NCI-H1694 (cell line): ENCODE data around the gene CT45A5.
"Not testable (repeated sequence)": the region's sequence is repeated elsewhere in the genome, so short reads cannot be mapped to it uniquely, and the experiment has no call there.

ENCODE experiments used
- DNase-seq: peaks from one replicate; lab custom pipeline; 2025; lab: John Stamatoyannopoulos, UW

The CT45A5 gene, protein sequence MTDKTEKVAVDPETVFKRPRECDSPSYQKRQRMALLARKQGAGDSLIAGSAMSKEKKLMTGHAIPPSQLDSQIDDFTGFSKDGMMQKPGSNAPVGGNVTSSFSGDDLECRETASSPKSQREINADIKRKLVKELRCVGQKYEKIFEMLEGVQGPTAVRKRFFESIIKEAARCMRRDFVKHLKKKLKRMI

DNA sequence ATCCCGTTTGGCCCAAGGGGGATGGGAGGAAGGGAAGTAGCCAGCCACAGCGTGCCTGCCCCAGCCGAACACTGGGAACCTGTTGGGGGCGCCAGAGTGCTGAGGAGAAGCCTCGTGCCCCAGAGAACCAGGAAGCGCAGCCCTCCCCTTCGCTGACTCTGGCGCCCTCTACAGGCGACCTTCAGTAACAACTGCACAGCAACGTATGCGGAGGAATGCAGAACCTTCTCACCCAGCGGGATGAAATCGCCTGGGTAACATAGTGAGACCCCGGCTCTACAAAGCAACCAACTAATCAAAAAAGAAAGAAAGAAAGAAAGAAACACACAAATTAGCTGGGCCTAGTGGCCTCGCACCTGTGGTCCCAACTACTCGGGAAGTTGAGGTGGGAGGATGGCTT is at the start of gene CT45A5:
Gene CT45A5, minus strand, starts transcription at position 101 of the 400 bp plus-strand sequence. CDS start 3,774 bp downstream, outside the sequence.
- DNase-seq, result not testable (repeated sequence)

- DNase-seq, result not testable (repeated sequence)
These were observed 34.6 kb upstream of the CT45A5 start, which contains the start of gene CT45A2 for GRCh38 chrX:135819912-135820311. TSS of gene CT45A2 (minus strand) at chrX:135820012. CDS start at chrX:135816265, 3,747 bp downstream.

DNA sequence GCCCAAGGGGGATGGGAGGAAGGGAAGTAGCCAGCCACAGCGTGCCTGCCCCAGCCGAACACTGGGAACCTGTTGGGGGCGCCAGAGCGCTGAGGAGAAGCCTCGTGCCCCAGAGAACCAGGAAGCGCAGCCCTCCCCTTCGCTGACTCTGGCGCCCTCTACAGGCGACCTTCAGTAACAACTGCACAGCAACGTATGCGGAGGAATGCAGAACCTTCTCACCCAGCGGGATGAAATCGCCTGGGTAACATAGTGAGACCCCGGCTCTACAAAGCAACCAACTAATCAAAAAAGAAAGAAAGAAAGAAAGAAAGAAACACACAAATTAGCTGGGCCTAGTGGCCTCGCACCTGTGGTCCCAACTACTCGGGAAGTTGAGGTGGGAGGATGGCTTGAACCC is 17.4 kb upstream of the CT45A5 start, which contains the start of gene CT45A6:
Gene CT45A6, minus strand, starts transcription at position 101 of the 400 bp plus-strand sequence. CDS start 3,794 bp downstream, outside the sequence.
- not testable (repeated sequence) for DNase-seq

- not testable (repeated sequence) for DNase-seq
These were observed 17.2 kb downstream of the CT45A5 start, which contains the start of gene CT45A3 for GRCh38 chrX:135768091-135768490. TSS of gene CT45A3 (minus strand) at chrX:135768191. CDS start at chrX:135764444, 3,747 bp downstream.

- not testable (repeated sequence) for DNase-seq
These were observed 40.6 kb downstream of the CT45A5 start for GRCh38 chrX:135744739-135745138.

- no peak for DNase-seq
These were observed 44.0 kb downstream of the CT45A5 start for GRCh38 chrX:135741192-135741715.

GRCh38 chrX:135740681-135741149 is 44.6 kb downstream of the CT45A5 start:
- DNase-seq, result no peak

DNA sequence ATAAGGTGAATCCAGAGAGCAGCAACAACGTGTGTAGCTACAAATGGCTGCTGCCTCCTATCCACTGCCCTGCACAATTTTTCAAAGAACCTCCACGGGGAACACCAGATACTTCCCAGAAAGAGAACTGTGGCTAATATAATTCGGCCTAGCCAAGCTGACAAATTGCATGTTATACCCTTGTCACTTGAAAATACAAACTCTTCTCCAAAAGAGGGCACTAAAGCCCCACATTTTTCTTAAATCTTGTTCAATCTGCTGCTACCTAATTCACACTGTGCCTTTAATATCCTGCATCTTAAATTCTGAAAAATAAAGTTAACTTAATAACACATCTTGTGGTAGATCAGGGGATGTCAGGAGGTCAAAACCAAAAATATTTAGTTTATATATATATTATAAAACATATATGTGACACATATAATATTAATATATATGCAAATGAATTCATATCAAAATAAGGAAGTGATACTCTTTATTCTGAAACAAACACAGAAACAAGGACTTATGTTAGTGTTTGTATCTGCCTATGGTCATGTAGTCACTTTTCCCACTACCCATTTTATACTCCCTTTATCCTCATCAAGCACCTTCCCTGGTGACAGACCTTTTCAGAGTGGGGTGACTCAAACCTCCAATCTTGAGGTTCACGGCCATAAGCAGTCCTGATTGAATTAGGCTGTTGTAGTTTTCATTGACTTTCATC is 47.8 kb downstream of the CT45A5 start:
- no peak for DNase-seq

DNA sequence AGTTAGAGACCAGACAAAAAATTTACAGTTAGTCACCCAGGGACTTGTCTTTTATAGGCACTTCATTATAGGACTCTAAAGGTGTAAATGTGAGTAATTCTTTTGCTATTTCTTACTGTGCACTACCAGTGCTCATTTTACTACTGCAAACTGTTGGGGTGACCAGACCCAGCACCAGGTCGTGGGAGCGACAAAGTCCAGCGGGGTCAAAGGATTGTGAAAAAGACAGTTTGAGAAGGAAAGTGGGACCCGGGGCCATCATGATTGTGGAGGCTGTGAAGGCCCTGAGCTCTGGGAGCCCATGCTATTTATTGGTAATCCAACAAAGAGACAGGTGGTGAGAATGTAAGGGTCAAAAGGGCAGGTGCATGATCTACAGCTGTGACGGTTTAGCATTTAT is 50.6 kb downstream of the CT45A5 start:
- not testable (repeated sequence) for DNase-seq
